ENCODE measurements around the gene RSPH9. TPM values are rescaled to one million over a fixed set of nuclear protein-coding genes. Genes with fewer than 3 reads are reported as not detected.
"Not testable (repeated sequence)": the region's sequence is repeated elsewhere in the genome, so short reads cannot be mapped to it uniquely, and the experiment has no call there.

RSPH9 gene
- total RNA-seq, 1 donor from 2014 or later = 0.68 TPM

GRCh38 chr6:43628393-43629103, 16.3 kb upstream of the RSPH9 start:
- peak; percentile 73 for DNase-seq (ENCODE audit: low spot score)

- peak; percentile 99 for DNase-seq (ENCODE audit: low spot score)
These were observed 15.7 kb upstream of the RSPH9 start, which contains the start of gene GTPBP2 for GRCh38 chr6:43629104-43629504. TSS of gene GTPBP2 (minus strand) at chr6:43629264. CDS start at chr6:43629162, 102 bp downstream.

- peak; percentile 98 for DNase-seq (ENCODE audit: low spot score)
These were observed 15.1 kb upstream of the RSPH9 start for GRCh38 chr6:43629505-43630300.

GRCh38 chr6:43630980-43631619, 13.7 kb upstream of the RSPH9 start:
- DNase-seq (ENCODE audit: low spot score) = no peak

- DNase-seq (ENCODE audit: low spot score) = not testable (repeated sequence)
These were observed 11.8 kb upstream of the RSPH9 start for GRCh38 chr6:43633002-43633401.

GRCh38 chr6:43634702-43635303, 10.0 kb upstream of the RSPH9 start:
- DNase-seq (ENCODE audit: low spot score) = no peak

- peak; percentile 84 for DNase-seq (ENCODE audit: low spot score)
These were observed 9.2 kb upstream of the RSPH9 start, which contains the start of gene MAD2L1BP for GRCh38 chr6:43635387-43636307. TSS of gene MAD2L1BP (plus strand) at chr6:43635840. CDS start at chr6:43635876, 36 bp downstream.

- DNase-seq (ENCODE audit: low spot score) = no peak
These were observed 8.6 kb upstream of the RSPH9 start for GRCh38 chr6:43636308-43636659.

- no peak for DNase-seq (ENCODE audit: low spot score)
These were observed 4.6 kb upstream of the RSPH9 start for GRCh38 chr6:43639984-43640800.

GRCh38 chr6:43645613-43645964, 753 bp downstream of the RSPH9 start:
- no peak for DNase-seq (ENCODE audit: low spot score)

GRCh38 chr6:43647613-43648012, 2.8 kb downstream of the RSPH9 start:
- DNase-seq (ENCODE audit: low spot score) = no peak

- DNase-seq (ENCODE audit: low spot score) = no peak
These were observed 3.4 kb downstream of the RSPH9 start for GRCh38 chr6:43648248-43648647.

- not testable (repeated sequence) for DNase-seq (ENCODE audit: low spot score)
These were observed 8.0 kb downstream of the RSPH9 start for GRCh38 chr6:43652822-43653221.

GRCh38 chr6:43657221-43657802, 12.5 kb downstream of the RSPH9 start:
- no peak for DNase-seq (ENCODE audit: low spot score)

GRCh38 chr6:43658161-43658560, 13.3 kb downstream of the RSPH9 start:
- DNase-seq (ENCODE audit: low spot score) = no peak

GRCh38 chr6:43662948-43663347, 18.1 kb downstream of the RSPH9 start:
- not testable (repeated sequence) for DNase-seq (ENCODE audit: low spot score)

- no peak for DNase-seq (ENCODE audit: low spot score)
These were observed 20.5 kb downstream of the RSPH9 start for GRCh38 chr6:43665376-43665775.

- no peak for DNase-seq (ENCODE audit: low spot score)
These were observed 21.5 kb downstream of the RSPH9 start for GRCh38 chr6:43666196-43666920.
